ENCODE data around the gene DTWD2. TPM values are rescaled to one million over a fixed set of nuclear protein-coding genes. Genes with fewer than 3 reads are reported as not detected.
A peak's percentile ranks its signal among the peaks of the same experiment; 100 is the strongest.
"Not testable (repeated sequence)": the region's sequence is repeated elsewhere in the genome, so short reads cannot be mapped to it uniquely, and the experiment has no call there.

The DTWD2 gene
- total RNA-seq, 2 experiments from 2014 or later, result 2.6 to 3.7 TPM

DNA sequence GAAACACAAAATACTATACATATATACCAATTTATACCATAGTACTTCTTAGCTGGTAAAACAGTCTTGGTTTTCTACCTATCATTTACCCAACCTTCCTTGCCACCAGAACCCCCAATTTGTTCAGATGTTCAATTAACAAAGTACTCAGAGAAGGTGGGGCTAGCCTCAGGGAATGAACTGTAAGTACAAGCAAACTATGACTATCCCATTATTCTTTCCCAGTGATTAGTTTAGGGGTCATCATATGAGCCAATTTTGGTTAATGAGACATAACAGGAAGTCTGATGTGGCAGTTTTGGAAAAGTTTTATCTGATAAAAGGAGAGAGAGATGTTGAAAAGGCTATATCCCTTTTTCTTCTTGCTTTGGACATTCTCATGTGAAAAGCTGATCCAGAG, 125.8 kb downstream of the DTWD2 start:
- H3K4me1 Mint-ChIP-seq, result no peaks in the 10 kb centered on the region
- H3K27me3 Mint-ChIP-seq, result no peaks in the 10 kb centered on the region
- no peak for ATAC-seq (ENCODE audit: low read depth)
- peaks cover 1% of the 10 kb centered on the region for H3K9me3 Mint-ChIP-seq
- POLR2A ChIA-PET, result no interaction called here
- no peak overlapping the region for H3K27ac Mint-ChIP-seq
- H3K4me3 Mint-ChIP-seq, result no peak overlapping the region
- no peak for DNase-seq
- no peaks in the 10 kb centered on the region for H3K36me3 Mint-ChIP-seq

DNA sequence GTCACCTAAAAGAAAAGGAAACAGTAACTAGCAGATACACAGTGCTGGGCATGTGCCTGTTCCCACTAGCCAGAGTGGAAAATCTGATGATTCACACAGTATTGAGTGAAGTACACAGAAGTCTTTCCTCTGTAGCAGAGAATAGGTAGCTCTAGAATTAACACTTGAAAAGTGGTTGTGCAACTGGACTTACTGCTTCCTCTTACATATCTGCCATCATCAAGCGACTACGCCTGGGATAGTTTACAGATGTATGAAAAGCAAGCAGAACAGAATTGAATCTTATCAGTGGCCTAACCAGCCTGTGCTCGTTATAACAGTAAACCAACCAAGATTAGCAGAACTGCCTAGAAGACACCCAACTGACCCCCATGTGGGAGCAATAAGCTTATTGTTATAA, 130.6 kb downstream of the DTWD2 start:
- no peaks in the 10 kb centered on the region for H3K4me1 Mint-ChIP-seq
- no peak overlapping the region for H3K27ac Mint-ChIP-seq
- POLR2A ChIA-PET, result no interaction called here
- no peaks in the 10 kb centered on the region for H3K36me3 Mint-ChIP-seq
- ATAC-seq (ENCODE audit: low read depth), result no peak
- DNase-seq, result no peak
- H3K27me3 Mint-ChIP-seq, result no peaks in the 10 kb centered on the region
- H3K9me3 Mint-ChIP-seq, result peaks cover 2% of the 10 kb centered on the region
- no peak overlapping the region for H3K4me3 Mint-ChIP-seq

DNA sequence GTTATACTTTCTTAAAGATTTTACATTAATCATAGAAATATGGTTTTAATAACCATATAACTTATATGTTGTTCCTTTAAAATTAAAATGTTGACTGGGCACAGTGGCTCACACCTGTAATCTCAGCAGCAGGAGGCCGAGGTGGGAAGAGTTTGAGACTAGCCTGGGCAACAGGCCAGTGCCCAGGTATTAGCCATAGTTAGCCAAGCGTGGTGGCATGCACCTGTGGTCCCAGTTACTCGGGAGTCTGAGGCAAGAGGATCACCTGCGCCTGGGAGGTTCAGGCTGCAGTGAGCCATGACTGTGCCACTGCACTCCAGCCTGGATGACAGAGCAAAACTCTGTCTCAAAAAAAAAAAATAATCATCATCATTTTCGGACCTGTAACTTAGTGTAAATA, 133.5 kb downstream of the DTWD2 start:
- H3K27me3 Mint-ChIP-seq, result no peaks in the 10 kb centered on the region
- H3K9me3 Mint-ChIP-seq, result peaks cover 6% of the 10 kb centered on the region
- H3K36me3 Mint-ChIP-seq, result peaks cover 2% of the 10 kb centered on the region
- POLR2A ChIA-PET, result no interaction called here
- no peak for ATAC-seq (ENCODE audit: low read depth)
- H3K27ac Mint-ChIP-seq, result no peak overlapping the region
- no peak for DNase-seq
- no peaks in the 10 kb centered on the region for H3K4me1 Mint-ChIP-seq
- no peak overlapping the region for H3K4me3 Mint-ChIP-seq

DNA sequence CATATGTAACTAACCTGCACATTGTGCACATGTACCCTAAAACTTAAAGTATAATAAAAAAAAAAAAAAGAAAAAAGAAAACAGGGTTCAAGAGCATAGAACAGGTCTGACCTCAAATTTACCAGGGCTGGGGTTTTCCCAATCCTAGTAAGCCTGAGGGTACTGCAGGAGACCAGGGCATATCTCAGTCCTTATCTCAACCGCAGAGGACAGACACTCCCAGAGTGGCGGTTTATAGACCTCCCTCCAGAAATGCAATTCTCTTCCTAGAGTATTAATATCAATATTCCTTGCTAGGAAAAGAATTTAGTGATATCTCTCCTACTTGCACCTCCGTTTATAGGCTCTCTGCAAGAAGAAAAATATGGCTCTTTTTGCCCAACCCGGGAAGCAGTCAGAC, 136.6 kb downstream of the DTWD2 start:
- H3K4me1 Mint-ChIP-seq; H3K4me3 Mint-ChIP-seq; H3K36me3 Mint-ChIP-seq; H3K9me3 Mint-ChIP-seq; DNase-seq; H3K27ac Mint-ChIP-seq; POLR2A ChIA-PET; H3K27me3 Mint-ChIP-seq; ATAC-seq (ENCODE audit: low read depth): not testable (repeated sequence)

GRCh38 chr5:118849507-118849906, 138.8 kb downstream of the DTWD2 start:
- POLR2A ChIA-PET; DNase-seq; ATAC-seq (ENCODE audit: low read depth); H3K9me3 Mint-ChIP-seq; H3K4me1 Mint-ChIP-seq; H3K27me3 Mint-ChIP-seq; H3K4me3 Mint-ChIP-seq; H3K36me3 Mint-ChIP-seq: not testable (repeated sequence)
- peak overlapping the region; percentile 15 for H3K27ac Mint-ChIP-seq

- Mint-ChIP-seq H3K4me3 (no peak overlapping the region), H3K27ac (no peak overlapping the region), H3K36me3 (no peaks in the 10 kb centered on the region), H3K9me3 (peaks cover 1% of the 10 kb centered on the region), H3K27me3 (no peaks in the 10 kb centered on the region), H3K4me1 (no peaks in the 10 kb centered on the region)
- DNase-seq (no peak), ATAC-seq (ENCODE audit: low read depth) (no peak)
- POLR2A ChIA-PET, result no interaction called here
Observed at GRCh38 chr5:118844351-118844750, 144.0 kb downstream of the DTWD2 start.

- ATAC-seq (ENCODE audit: low read depth), result no peak
- no peak for DNase-seq
- Mint-ChIP-seq H3K9me3 (no peaks in the 10 kb centered on the region), H3K4me1 (peaks cover 2% of the 10 kb centered on the region), H3K36me3 (no peaks in the 10 kb centered on the region), H3K27me3 (no peaks in the 10 kb centered on the region), H3K27ac (no peak overlapping the region), H3K4me3 (no peak overlapping the region)
- POLR2A ChIA-PET, result no interaction called here
Observed at GRCh38 chr5:118834710-118835109, 153.6 kb downstream of the DTWD2 start.

- Mint-ChIP-seq H3K4me1 (peaks cover 2% of the 10 kb centered on the region), H3K36me3 (no peaks in the 10 kb centered on the region), H3K4me3 (no peak overlapping the region), H3K9me3 (peaks cover 2% of the 10 kb centered on the region), H3K27me3 (no peaks in the 10 kb centered on the region), H3K27ac (no peak overlapping the region)
- ATAC-seq (ENCODE audit: low read depth), result no peak
- POLR2A ChIA-PET, result no interaction called here
- no peak for DNase-seq
Observed at GRCh38 chr5:118832974-118833373, 155.4 kb downstream of the DTWD2 start.

DNA sequence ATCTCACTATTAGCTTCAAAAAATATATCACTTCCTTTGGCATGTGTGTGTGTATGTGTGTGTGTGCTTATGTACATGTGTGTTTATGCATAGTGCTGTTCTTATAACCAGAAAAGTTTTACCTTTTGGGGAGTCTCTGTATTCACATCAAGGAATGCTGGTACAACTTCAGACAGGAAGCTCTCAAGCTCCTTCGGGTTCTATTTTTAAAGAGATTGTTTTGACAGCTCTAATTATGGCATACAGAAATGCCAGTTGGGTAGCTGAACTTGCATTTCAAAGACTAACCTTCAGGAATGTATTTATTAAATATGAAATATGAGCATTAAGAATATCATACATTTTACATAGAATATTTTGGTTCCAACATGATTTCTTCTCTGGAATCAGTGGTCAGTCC, 163.1 kb downstream of the DTWD2 start:
- POLR2A ChIA-PET, result interaction anchor here (0.6 kb wide), 1 partner anchor 592 kb away, joined by 7 read pairs; no protein-coding TSS in a partner anchor
- Mint-ChIP-seq H3K4me1 (no peaks in the 10 kb centered on the region), H3K27ac (no peak overlapping the region), H3K4me3 (no peak overlapping the region), H3K27me3 (no peaks in the 10 kb centered on the region), H3K36me3 (no peaks in the 10 kb centered on the region), H3K9me3 (peaks cover 2% of the 10 kb centered on the region)
- no peak for ATAC-seq (ENCODE audit: low read depth)
- no peak for DNase-seq

GRCh38 chr5:118818604-118819003, 169.7 kb downstream of the DTWD2 start:
- Mint-ChIP-seq H3K27me3 (peaks cover 4% of the 10 kb centered on the region), H3K4me1 (no peaks in the 10 kb centered on the region), H3K4me3 (no peak overlapping the region), H3K36me3 (no peaks in the 10 kb centered on the region), H3K9me3 (peaks cover 2% of the 10 kb centered on the region), H3K27ac (no peak overlapping the region)
- POLR2A ChIA-PET, result no interaction called here
- no peak for DNase-seq
- ATAC-seq (ENCODE audit: low read depth), result no peak

DNA sequence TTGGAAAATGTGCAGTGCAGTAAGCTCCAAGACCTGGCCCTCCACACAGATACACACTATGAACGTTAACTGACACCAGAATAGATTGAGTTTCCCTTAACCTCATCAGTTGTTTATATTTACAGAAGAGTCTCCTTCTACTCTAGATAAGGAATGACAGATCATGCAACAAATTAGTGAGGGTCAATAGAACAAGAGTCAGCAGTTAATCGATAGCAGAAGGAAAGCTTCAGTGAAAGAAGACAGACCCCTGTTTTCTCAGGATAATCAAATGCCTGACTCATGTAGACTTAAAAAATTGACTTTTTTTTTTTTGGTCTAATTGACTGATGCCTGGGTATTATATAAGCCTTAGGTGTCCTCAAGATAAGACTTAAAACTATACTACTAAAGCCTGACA, 179.9 kb downstream of the DTWD2 start:
- H3K4me1 Mint-ChIP-seq, result no peaks in the 10 kb centered on the region
- no peaks in the 10 kb centered on the region for H3K36me3 Mint-ChIP-seq
- ATAC-seq (ENCODE audit: low read depth) (no peak), DNase-seq (no peak)
- POLR2A ChIA-PET, result no interaction called here
- H3K4me3 Mint-ChIP-seq, result no peak overlapping the region
- H3K27me3 Mint-ChIP-seq, result peaks cover 2% of the 10 kb centered on the region
- peaks cover 3% of the 10 kb centered on the region for H3K9me3 Mint-ChIP-seq
- no peak overlapping the region for H3K27ac Mint-ChIP-seq

- Mint-ChIP-seq H3K27me3 (no peaks in the 10 kb centered on the region), H3K9me3 (peaks cover 3% of the 10 kb centered on the region), H3K4me3 (no peak overlapping the region), H3K27ac (no peak overlapping the region), H3K4me1 (no peaks in the 10 kb centered on the region), H3K36me3 (no peaks in the 10 kb centered on the region)
- no peak for ATAC-seq (ENCODE audit: low read depth)
- POLR2A ChIA-PET, result no interaction called here
- DNase-seq, result no peak
Observed at GRCh38 chr5:118806571-118806970, 181.8 kb downstream of the DTWD2 start.

DNA sequence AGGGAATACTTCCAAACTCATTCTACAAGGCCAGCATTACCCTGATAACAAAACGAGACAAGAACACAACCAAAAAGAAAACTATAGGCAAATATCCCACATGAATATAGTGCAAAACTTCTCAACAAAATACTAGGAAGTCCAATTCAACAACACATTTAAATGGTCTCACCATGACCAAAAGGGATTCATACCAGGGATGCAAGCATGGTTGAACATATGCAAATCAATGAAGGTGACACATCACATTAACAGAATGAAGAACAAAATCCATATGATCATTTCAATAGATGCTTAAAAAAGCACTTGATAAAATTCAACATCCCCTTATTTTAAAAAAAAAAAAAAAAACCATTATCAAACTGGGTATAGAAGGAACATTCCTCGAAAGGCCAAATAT, 186.0 kb downstream of the DTWD2 start:
- Mint-ChIP-seq H3K27me3 (no peaks in the 10 kb centered on the region), H3K36me3 (no peaks in the 10 kb centered on the region), H3K27ac (no peak overlapping the region), H3K4me1 (no peaks in the 10 kb centered on the region), H3K4me3 (no peak overlapping the region), H3K9me3 (peaks cover 1% of the 10 kb centered on the region)
- POLR2A ChIA-PET, result no interaction called here
- DNase-seq (no peak), ATAC-seq (ENCODE audit: low read depth) (no peak)

DNA sequence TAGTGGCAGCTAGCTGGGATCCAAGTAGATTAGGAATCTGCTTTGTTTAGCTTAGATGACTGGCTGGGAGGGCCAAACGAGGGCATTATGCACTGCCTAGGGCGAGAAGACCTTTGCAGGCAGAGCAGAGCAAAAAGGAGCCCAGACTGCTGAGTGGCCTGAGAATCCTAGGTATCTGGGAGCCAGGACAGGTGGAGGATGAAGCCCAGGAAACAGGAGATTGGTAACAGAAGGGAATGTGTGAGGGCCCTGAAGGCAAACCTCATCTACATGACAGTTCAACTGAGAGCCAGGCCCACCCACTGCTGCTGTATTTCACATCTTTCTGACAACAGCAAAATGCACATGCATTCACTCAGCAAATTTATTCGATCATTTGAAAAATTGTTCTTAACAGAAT, 192.3 kb downstream of the DTWD2 start:
- Mint-ChIP-seq H3K9me3 (no peaks in the 10 kb centered on the region), H3K27ac (no peak overlapping the region), H3K4me1 (no peaks in the 10 kb centered on the region), H3K4me3 (no peak overlapping the region), H3K36me3 (no peaks in the 10 kb centered on the region), H3K27me3 (no peaks in the 10 kb centered on the region)
- ATAC-seq (ENCODE audit: low read depth) (no peak), DNase-seq (no peak)
- POLR2A ChIA-PET, result no interaction called here

DNA sequence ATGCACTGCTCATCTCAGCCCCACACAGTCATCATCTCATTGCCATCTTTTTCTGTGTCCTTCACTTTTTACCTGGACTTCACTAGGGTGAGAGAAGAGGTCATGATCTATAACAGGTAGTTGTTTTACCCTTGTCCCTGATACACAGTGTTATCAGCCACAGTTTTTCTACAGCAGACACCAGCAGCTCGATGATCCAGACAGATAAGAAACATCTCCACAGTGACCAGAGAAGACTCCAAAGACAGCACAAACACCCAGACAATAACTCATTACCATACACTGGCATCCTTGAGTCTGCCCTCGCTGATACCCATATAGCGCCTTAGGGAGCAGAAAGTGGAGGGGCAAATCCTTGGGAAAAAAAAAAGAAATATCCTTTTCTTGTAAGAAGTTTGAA, 194.1 kb downstream of the DTWD2 start:
- Mint-ChIP-seq H3K27ac (no peak overlapping the region), H3K36me3 (no peaks in the 10 kb centered on the region), H3K4me3 (no peak overlapping the region), H3K27me3 (no peaks in the 10 kb centered on the region), H3K4me1 (no peaks in the 10 kb centered on the region), H3K9me3 (no peaks in the 10 kb centered on the region)
- DNase-seq (no peak), ATAC-seq (ENCODE audit: low read depth) (no peak)
- POLR2A ChIA-PET, result no interaction called here
